Upper lobe of left lung (tissue), 6 donors: ENCODE results near the gene PRR14. TPM values are rescaled to one million over a fixed set of nuclear protein-coding genes. Genes with fewer than 3 reads are reported as not detected.
"Not testable (repeated sequence)": the region's sequence is repeated elsewhere in the genome, so short reads cannot be mapped to it uniquely, and the experiment has no call there.

Source experiments
- ATAC-seq, 2 donors: fragments of 200-7000 bp; cut with Tn5 transposase; one replicate each; pipeline ENCODE4 v1.9.1; 2022; ENCODE audit warnings: mild to moderate bottlenecking in 2 of 2, moderate library complexity in 2 of 2; ENCODE audit not compliant: low FRiP score in 2 of 2
- DNase-seq, 2 donors: peaks; one replicate each; pipeline ENCODE4 v3.0.0-alpha.2; 2019 to 2020
- H3K27ac ChIP-seq, 4 donors: fragments of 200-600 bp; sonication (generic); one replicate each; pipeline ENCODE4 v1.5.1; 2016 to 2019
- H3K27me3 ChIP-seq, 4 donors: fragments of 200-600 bp; sonication (generic); one replicate each; pipeline ENCODE4 v1.5.1; 2017 to 2019
- H3K36me3 ChIP-seq, 4 donors: fragments of 200-600 bp; sonication (generic); one replicate each; pipeline ENCODE4 v1.5.1; 2016 to 2019
- H3K4me1 ChIP-seq, 4 donors: fragments of 200-600 bp; sonication (generic); one replicate each; pipeline ENCODE4 v1.5.1; 2018 to 2019
- H3K4me3 ChIP-seq, 4 donors: fragments of 200-600 bp; sonication (generic); one replicate each; pipeline ENCODE4 v1.5.1; 2017 to 2019; ENCODE audit warnings: mild to moderate bottlenecking in 2 of 4, moderate library complexity in 1 of 4
- H3K9me3 ChIP-seq, 4 donors: fragments of 200-600 bp; sonication (generic); one replicate each; pipeline ENCODE4 v1.5.1; 2018 to 2019
- CTCF ChIP-seq, 6 experiments: fragments of 450-650 bp in 4 of 6; fragments of 200-600 bp in 2 of 6; sonication (generic) in 2 of 6; IDR thresholded peaks; one replicate each; pipeline ENCODE4 v1.5.1; 2016 to 2019; ENCODE audit warnings: antibody characterized with exemption in 6 of 6
- EP300 ChIP-seq, 4 donors: sonication (generic); formaldehyde crosslinking; IDR thresholded peaks; one replicate each; pipeline ENCODE4 v1.5.1; 2017; ENCODE audit warnings: antibody characterized with exemption in 4 of 4, control low read depth in 2 of 4
- POLR2A ChIP-seq, 4 donors: fragments of 450-650 bp; IDR thresholded peaks; one replicate each; pipeline ENCODE4 v1.5.1; 2016 to 2017; ENCODE audit warnings: antibody characterized with exemption in 4 of 4, mild to moderate bottlenecking in 2 of 4
- POLR2AphosphoS5 ChIP-seq, 2 donors: sonication (generic); formaldehyde crosslinking; IDR thresholded peaks; one replicate each; pipeline ENCODE4 v1.5.1; 2017; ENCODE audit warnings: antibody characterized with exemption in 2 of 2
- WGBS, 2 donors: methylation state at CpG; one replicate each; pipeline ENCODE4 v1.1.5; 2017 to 2018; 5-methylcytosine and 5-hydroxymethylcytosine counted together
- total RNA-seq, 6 donors: library from RNA; depleted of rRNA in 4 of 6; stranded (reverse); fragments of >200 nt in 4 of 6; gene quantifications; one replicate each; pipeline versions ENCODE4 v1.1.0 to v1.2.1, GENCODE V29; 2016 to 2021
- donor health status: DM: no; HTN: no; CAD: no; lungs with moderate emphysema.
- donor health status: DM: no; HTN: yes; CAD: no; lungs with severe emphysema.

PRR14 gene
- total RNA-seq, 6 donors from 2014 or later = 34.5 to 160 (median 54.9) TPM

- TF ChIP-seq POLR2A (IDR thresholded peaks at IDR 0.05) = no peak
- no peak for TF ChIP-seq EP300 (IDR thresholded peaks at IDR 0.05)
- peaks cover 0 to 3% (median 1%) of the 10 kb centered on the region in 4 donors for H3K36me3 ChIP-seq
- DNase-seq (no peak), ATAC-seq (no peak)
- no peaks in the 10 kb centered on the region for H3K27me3 ChIP-seq
- peaks cover 14 to 30% (median 19%) of the 10 kb centered on the region in 4 donors for H3K4me1 ChIP-seq
- 54 to 62% methylated on average over 11 of the region's 11 CpGs for WGBS, 2 donors
- H3K9me3 ChIP-seq = no peaks in the 10 kb centered on the region
- no peak overlapping the region for H3K27ac ChIP-seq
- H3K4me3 ChIP-seq = no peak overlapping the region
These were observed 44.4 kb downstream of the PRR14 start for GRCh38 chr16:30694926-30695693.

- H3K4me3 ChIP-seq, H3K9me3 ChIP-seq, H3K27ac ChIP-seq, DNase-seq, ATAC-seq, H3K27me3 ChIP-seq: not testable (repeated sequence)
- peaks cover 10 to 19% (median 15%) of the 10 kb centered on the region in 4 donors for H3K36me3 ChIP-seq
- peaks cover 20 to 39% (median 27%) of the 10 kb centered on the region in 4 donors for H3K4me1 ChIP-seq
- WGBS, 2 donors = 91% methylated on average over 3 of the region's 3 CpGs
These were observed 45.9 kb downstream of the PRR14 start for GRCh38 chr16:30696646-30697045.

- DNase-seq (peak in 1 of 2 donors; percentile 98), ATAC-seq (peak in 1 of 2 donors; percentile 98)
- 15 to 27% methylated on average over 12 to 26 of the region's 26 CpGs for WGBS, 2 donors
- H3K27ac ChIP-seq = peak overlapping the region; percentile 100
- no peaks in the 10 kb centered on the region for H3K27me3 ChIP-seq
- H3K4me3 ChIP-seq = peak overlapping the region in 3 of 4 donors; percentile 98 to 100 (median 99)
- H3K4me1 ChIP-seq = peaks cover 20 to 39% (median 27%) of the 10 kb centered on the region in 4 donors
- peaks cover 17 to 26% (median 22%) of the 10 kb centered on the region in 4 donors for H3K36me3 ChIP-seq
- TF ChIP-seq CTCF (IDR thresholded peaks at IDR 0.05) = peak in 1 of 6 experiments; percentile 13
- no peak for TF ChIP-seq EP300 (IDR thresholded peaks at IDR 0.05)
- H3K9me3 ChIP-seq = no peaks in the 10 kb centered on the region
These were observed 46.7 kb downstream of the PRR14 start for GRCh38 chr16:30697264-30698138.

- DNase-seq (peak; percentile 93 to 99), ATAC-seq (peak; percentile 96)
- H3K27ac ChIP-seq = peak overlapping the region; percentile 100
- H3K27me3 ChIP-seq = no peaks in the 10 kb centered on the region
- H3K4me1 ChIP-seq = peaks cover 20 to 35% (median 27%) of the 10 kb centered on the region in 4 donors
- H3K36me3 ChIP-seq = peaks cover 21 to 33% (median 30%) of the 10 kb centered on the region in 4 donors
- WGBS, 2 donors = 0 to 1% methylated on average over 11 to 53 of the region's 76 CpGs
- H3K9me3 ChIP-seq = no peaks in the 10 kb centered on the region
- TF ChIP-seq CTCF (IDR thresholded peaks at IDR 0.05) (peak in 2 of 6 experiments; percentile 6 to 19), POLR2AphosphoS5 (IDR thresholded peaks at IDR 0.05) (peak; percentile 87 to 91), EP300 (IDR thresholded peaks at IDR 0.05) (peak in 1 of 4 donors; percentile 15), POLR2A (IDR thresholded peaks at IDR 0.05) (peak in 3 of 4 donors; percentile 65 to 92 (median 91))
- peak overlapping the region; percentile 94 to 100 (median 98) for H3K4me3 ChIP-seq
These were observed 47.5 kb downstream of the PRR14 start for GRCh38 chr16:30698139-30698815.

- Histone ChIP-seq H3K4me1 (peaks cover 17 to 29% (median 26%) of the 10 kb centered on the region in 4 donors), H3K36me3 (peaks cover 26 to 40% (median 36%) of the 10 kb centered on the region in 4 donors), H3K9me3 (no peaks in the 10 kb centered on the region), H3K4me3 (peak within 1 kb of the TSS; percentile 94 to 100 (median 98)), H3K27me3 (no peaks in the 10 kb centered on the region), H3K27ac (peak within 1 kb of the TSS; percentile 100)
- TF ChIP-seq EP300 (IDR thresholded peaks at IDR 0.05) (peak in 1 of 4 donors; percentile 22), CTCF (IDR thresholded peaks at IDR 0.05) (peak in 1 of 6 experiments; percentile 13), POLR2AphosphoS5 (IDR thresholded peaks at IDR 0.05) (peak; percentile 25 to 64), POLR2A (IDR thresholded peaks at IDR 0.05) (peak in 2 of 4 donors; percentile 28 to 74)
- peak; percentile 87 to 95 for DNase-seq
- ATAC-seq = peak; percentile 81 to 89
- WGBS, 2 donors = 1 to 2% methylated on average over 33 to 42 of the region's 57 CpGs
These were observed 48.3 kb downstream of the PRR14 start, which contains the start of gene SRCAP for GRCh38 chr16:30698816-30699614. SRCAP (plus strand) TSS chr16:30699171; CDS start chr16:30700825, 1,654 bp downstream.
